KG1 (cell line): ENCODE results near the gene CDC73.
"Not testable (repeated sequence)": the region's sequence is repeated elsewhere in the genome, so short reads cannot be mapped to it uniquely, and the experiment has no call there.

Experiments
- DNase-seq: peaks from one replicate; lab custom pipeline; 2025; lab: John Stamatoyannopoulos, UW

The CDC73 gene

GRCh38 chr1:193234530-193234929, 112.7 kb downstream of the CDC73 start:
- no peak for DNase-seq

- no peak for DNase-seq
Observed at GRCh38 chr1:193237381-193237978, 115.6 kb downstream of the CDC73 start.

- DNase-seq: no peak
Observed at GRCh38 chr1:193240609-193241008, 118.8 kb downstream of the CDC73 start.

DNA sequence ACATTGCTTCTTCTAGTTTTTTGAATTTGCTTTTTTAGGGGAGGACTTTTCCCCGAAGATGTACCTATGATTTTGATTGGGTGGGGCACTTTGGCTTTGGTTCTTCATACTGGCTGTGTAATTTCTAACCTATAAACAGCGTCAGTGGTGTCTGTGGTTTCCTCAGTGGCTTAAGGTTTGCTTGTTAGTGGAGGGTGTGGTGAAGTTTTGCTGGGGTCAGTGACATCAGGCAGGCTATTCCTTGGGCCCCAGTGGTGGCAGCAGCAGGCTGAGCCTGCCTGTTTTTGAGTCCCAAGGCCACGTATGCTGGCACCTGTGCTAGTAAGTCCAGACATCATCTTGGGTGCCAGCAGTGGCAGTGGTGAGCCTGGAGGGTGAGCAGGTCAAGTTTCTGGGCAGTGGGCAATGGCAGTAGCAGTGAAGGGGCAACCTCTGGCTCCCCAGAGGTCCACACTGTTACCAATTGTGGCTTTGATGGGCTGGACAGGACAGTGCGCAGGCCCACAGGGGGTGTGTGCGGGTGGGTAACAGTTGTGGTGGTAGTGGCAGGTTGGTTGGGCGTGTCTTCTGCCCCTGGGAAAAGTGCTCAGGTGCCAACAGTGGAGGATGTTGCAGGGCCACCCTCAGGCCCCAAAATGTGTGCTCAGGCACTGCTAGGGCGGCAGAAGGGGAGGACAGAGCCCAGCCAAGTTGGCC, 119.4 kb downstream of the CDC73 start:
- no peak for DNase-seq

- no peak for DNase-seq
Observed at GRCh38 chr1:193242000-193242399, 120.2 kb downstream of the CDC73 start.

DNA sequence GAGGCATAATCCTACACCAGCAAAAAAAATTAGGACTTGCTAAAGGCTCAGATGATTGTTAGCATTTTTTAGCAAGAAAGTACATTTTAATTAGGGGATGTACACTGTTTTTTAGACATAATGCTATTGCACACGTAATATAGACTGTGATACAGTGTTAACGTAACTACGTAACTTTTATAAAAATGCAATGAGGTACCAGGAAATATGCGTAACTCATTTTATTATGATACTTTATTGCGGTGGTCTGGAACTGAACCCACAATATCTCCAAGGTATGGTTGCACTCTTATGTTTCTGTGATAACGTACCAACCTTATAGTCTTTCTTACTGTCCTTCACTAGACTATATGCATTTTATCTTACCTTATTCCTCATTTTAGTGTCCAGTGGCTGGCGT, 127.4 kb downstream of the CDC73 start:
- no peak for DNase-seq

- no peak for DNase-seq
Observed at GRCh38 chr1:193251950-193252349, 130.1 kb downstream of the CDC73 start.

DNA sequence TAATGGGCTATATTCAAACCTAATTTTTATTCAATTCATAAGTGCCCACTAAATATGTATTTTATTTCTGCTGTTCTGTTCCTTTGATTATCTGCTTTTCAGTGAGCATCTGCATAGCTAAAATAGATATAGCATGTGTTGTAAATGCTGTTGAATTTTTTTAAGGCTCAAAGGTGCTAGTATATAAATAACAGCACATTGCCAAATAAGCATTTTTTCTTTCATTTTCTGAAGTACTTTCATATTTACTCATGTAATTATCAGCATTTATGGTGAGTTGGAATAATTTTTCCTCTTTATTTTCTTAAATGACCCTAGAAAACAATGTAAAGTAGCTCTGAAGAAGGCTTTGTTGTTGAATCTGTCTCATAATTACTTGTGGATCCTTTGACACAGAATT, 134.2 kb downstream of the CDC73 start:
- no peak for DNase-seq

- DNase-seq: no peak
Observed at GRCh38 chr1:193259636-193260035, 137.8 kb downstream of the CDC73 start.

DNA sequence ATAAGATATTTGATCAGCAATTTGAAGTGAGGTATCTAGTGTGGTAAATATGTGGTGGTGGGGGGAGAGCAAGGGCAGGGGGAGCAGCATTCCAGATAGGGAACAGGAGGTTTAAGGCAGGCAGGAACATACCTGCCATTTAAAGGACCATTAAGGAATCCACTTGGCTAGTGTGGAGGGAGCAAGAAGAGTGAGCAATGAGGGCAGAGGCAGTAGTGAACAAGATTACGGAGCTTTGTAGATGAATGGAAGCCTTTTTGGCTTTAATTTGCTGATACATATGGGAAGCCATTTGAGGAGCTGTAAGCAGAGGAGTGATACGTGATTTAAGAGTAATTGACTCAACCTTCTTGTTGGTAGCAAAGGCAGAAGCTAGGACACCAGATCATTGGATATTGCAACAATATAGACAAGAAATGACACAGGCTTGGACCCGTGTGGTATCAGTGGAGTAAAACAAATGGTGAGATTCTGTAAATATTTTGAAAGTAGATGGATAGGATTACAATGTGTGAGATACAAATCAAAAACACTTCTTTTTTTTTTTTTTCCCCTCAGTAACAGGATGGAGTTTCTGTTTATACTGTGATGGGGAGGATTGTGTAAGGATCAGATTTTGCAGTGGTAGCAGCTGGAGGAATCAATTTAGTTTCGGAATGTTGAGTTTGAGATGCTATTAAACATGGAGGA, 138.4 kb downstream of the CDC73 start:
- DNase-seq: no peak

DNA sequence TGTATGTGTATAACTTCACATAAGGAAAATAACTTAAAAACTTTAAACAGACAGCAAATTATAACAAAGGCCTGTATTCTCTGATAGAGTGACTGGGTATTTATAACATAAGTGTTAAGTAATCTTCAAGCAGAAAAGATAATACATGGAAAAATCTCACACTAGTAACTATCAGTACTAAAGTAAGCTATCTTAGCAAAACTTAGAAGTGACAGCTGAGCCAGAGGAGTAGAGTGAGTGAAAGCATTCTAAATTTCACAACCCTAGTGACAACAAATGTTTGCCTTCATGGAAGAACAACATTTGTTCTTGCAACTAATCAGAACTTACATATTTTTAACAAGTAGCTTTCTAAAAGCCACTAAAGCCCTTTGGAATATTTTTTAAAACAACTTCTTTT, 139.1 kb downstream of the CDC73 start:
- DNase-seq: no peak

GRCh38 chr1:193262661-193263060, 140.8 kb downstream of the CDC73 start:
- no peak for DNase-seq

DNA sequence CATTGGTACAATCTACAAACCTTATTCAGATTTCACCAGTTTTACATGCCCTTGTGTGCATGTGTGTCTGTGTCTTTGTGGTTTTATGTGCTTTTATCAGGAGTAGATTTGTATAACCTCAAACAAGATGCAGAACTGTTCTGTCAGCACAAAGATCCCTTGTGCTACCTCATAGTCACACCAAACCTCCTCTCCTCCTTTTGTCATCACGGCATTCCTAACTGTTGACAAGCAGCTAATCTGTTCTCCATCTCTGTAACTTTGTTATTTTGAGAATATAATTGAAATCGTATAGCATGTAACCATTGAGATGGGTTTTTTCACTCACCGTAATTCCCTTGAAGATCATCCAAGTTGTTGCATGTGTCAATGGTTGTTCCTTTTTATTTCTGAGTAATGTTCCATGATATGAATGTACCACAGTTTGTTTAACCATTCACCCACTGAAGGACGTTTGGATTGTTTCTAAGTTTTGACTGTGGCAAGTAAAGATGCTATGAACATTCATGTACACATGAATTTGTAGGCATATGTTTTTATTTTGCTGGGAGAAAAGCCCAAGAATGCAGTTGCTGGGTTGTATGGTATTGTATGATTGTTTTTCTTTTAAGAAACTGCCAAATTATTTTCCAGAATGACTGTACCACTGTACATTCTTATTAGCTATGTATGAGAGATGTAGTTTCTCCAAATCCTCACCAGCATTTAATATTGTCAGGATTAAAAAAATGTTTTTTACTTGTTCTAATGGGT, 142.7 kb downstream of the CDC73 start:
- no peak for DNase-seq

GRCh38 chr1:193265716-193266115, 143.9 kb downstream of the CDC73 start:
- DNase-seq: no peak

- DNase-seq: not testable (repeated sequence)
Observed at GRCh38 chr1:193266794-193267193, 145.0 kb downstream of the CDC73 start.

GRCh38 chr1:193270996-193271395, 149.2 kb downstream of the CDC73 start:
- no peak for DNase-seq

GRCh38 chr1:193275773-193276172, 153.9 kb downstream of the CDC73 start:
- no peak for DNase-seq

- DNase-seq: no peak
Observed at GRCh38 chr1:193278968-193279367, 157.1 kb downstream of the CDC73 start.

GRCh38 chr1:193281894-193282293, 160.1 kb downstream of the CDC73 start:
- no peak for DNase-seq

DNA sequence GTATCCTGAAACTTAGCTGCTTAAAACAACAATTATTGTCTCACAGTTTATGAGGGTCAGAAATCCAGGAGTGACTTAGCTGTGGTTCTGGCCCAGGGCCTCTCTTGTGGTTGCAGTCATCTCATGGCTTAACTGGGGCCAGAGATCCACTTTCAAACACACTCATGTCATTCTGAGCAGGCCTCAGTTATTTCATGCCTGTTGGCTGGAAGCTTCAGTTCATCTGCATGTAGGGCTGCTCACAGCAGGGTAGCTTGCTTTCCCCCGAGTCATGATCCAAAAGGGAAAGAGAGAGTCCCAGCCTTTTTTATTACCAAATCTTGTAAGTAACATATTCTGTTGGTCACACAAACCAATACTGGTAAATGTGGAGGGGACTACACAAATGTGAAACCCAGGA, 161.2 kb downstream of the CDC73 start:
- DNase-seq: no peak

- DNase-seq: no peak
Observed at GRCh38 chr1:193284219-193284618, 162.4 kb downstream of the CDC73 start.

DNA sequence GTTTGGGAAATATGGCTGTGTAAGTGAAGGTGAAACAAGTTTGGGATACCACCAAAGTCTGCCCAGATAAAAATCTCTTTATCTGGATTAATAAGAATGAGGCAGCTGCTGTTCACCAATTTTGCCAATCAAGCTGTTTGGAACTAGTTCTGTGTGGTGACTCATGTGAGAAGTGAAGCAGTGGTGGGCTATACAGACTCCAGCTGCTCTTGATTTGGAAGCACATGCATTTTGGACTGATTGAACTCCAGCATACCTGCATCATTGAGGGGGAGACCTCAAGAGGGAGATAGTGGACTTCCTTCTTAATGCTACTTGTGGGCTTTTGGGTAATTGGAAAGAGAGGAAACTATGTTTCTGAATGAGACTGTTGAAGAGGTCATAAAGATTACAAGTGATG, 163.8 kb downstream of the CDC73 start:
- no peak for DNase-seq
